Skeletal muscle cell (primary cell): ENCODE data around the gene SCN2A.
A peak's percentile ranks its signal among the peaks of the same experiment; 100 is the strongest.
"Not testable (repeated sequence)": the region's sequence is repeated elsewhere in the genome, so short reads cannot be mapped to it uniquely, and the experiment has no call there.

ENCODE experiments used
- DNase-seq: peaks from one replicate; pipeline ENCODE4 v3.0.0-alpha.2; 2010; ENCODE audit warnings: low read depth
- H3K4me3 ChIP-seq: 2 replicates; pipeline ENCODE4 v1.5.1; 2011; ENCODE audit warnings: low read depth, mild to moderate bottlenecking, control low read depth, low read length, moderate library complexity

The SCN2A gene

DNA sequence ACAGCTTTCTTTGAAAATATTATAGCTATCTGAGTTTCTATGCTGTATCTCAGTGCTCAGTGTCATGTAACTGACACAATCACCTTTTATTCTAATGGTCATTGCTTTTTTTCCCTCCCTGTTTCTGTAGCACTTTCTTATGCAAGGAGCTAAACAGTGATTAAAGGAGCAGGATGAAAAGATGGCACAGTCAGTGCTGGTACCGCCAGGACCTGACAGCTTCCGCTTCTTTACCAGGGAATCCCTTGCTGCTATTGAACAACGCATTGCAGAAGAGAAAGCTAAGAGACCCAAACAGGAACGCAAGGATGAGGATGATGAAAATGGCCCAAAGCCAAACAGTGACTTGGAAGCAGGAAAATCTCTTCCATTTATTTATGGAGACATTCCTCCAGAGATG lies 56.4 kb downstream of the SCN2A start:
- no peak overlapping the region for H3K4me3 ChIP-seq
- DNase-seq: no peak

GRCh38 chr2:165305391-165306096 lies 66.3 kb downstream of the SCN2A start:
- no peak overlapping the region for H3K4me3 ChIP-seq
- no peak for DNase-seq

- no peak overlapping the region for H3K4me3 ChIP-seq
- DNase-seq: no peak
These were observed 68.1 kb downstream of the SCN2A start for GRCh38 chr2:165307317-165307716.

GRCh38 chr2:165311949-165312348 lies 72.7 kb downstream of the SCN2A start:
- H3K4me3 ChIP-seq: no peak overlapping the region
- DNase-seq: no peak

DNA sequence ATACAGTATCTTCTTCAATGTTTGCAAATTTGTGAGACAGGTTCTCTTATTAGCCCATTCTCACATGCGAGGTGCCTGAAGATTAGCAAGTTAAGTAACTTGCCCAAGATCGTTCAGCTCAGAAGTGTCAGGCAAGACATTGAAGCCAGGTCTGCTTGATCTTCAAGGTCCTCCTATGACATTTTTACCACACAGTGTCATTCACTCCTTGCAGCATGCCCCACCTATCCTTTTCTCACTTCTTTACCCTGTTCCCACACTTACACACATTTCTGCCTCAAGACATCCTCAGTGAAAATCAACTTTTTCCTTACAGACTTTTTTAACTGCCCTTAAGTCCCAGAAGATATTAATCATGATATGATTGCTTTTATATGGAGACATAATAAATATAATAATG lies 73.8 kb downstream of the SCN2A start:
- no peak overlapping the region for H3K4me3 ChIP-seq
- DNase-seq: no peak

DNA sequence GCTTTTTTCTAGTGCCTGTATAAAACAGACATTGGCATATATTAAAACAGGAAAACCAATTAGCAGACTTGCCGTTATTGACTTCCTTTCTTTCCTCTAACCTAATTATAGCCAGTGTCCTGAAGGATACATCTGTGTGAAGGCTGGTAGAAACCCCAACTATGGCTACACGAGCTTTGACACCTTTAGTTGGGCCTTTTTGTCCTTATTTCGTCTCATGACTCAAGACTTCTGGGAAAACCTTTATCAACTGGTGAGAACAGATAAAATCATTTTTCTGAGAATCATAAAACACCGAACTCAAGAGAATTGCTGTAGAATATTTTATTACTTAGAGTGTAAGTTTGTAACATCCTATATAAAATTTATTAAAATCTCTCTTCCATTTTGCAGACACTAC lies 74.3 kb downstream of the SCN2A start:
- no peak for DNase-seq
- no peak overlapping the region for H3K4me3 ChIP-seq

DNA sequence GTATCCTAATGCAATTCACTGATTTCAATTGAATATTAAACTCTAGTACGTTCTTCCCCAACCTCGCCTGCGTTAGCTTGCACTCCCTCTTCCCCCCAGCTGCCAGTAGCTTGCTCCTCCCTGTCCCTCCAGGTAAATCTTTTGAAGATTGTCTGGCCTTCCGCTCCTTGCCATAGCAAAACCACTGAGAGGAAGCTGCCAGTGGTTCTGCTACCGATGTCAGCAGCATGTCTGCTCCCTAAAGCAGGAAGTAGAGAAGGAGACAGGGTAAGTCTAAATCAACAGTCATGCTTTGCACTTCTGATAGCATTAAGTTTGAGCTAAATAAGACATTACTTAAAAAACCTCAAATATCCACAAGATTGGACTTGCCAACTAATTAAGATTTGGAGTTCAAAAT lies 89.1 kb downstream of the SCN2A start:
- no peak overlapping the region for H3K4me3 ChIP-seq

DNA sequence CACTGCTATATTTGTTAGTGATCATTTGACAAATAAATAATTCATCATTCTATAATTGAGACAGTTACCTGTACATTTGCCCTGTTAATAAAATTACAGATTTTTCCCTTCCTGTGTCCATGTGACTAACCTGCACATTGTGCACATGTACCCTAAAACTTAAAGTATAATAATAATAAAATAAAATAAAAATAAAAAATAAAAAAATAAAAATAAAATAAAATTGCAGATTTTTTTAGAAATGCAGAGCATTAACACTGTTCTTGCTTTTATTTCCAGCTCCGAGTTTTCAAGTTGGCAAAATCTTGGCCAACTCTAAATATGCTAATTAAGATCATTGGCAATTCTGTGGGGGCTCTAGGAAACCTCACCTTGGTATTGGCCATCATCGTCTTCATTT lies 105.1 kb downstream of the SCN2A start:
- not testable (repeated sequence) for H3K4me3 ChIP-seq, DNase-seq

More for the DNA sequence above, 89.1 kb downstream of the SCN2A start:
- no peak for DNase-seq

DNA sequence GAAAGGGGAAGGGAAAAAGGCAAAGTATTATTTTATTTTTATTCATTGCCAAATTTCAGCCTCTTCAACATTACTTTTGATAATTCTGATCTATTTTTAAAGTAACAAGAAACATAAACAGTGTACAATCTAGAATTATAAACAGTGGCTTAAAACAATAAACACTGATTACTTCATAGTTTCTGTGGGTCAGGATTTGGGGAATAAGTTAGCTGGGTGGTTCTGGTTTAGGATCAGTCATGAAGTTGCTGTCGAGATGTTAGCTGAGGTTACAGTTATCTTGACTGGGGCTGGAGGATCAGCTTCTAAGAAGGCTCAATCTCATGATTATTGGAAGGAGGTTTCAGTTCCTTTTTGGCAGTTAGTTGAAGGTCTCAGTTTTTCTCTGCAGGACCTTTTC lies 109.2 kb downstream of the SCN2A start:
- no peak for DNase-seq
- H3K4me3 ChIP-seq: no peak overlapping the region

DNA sequence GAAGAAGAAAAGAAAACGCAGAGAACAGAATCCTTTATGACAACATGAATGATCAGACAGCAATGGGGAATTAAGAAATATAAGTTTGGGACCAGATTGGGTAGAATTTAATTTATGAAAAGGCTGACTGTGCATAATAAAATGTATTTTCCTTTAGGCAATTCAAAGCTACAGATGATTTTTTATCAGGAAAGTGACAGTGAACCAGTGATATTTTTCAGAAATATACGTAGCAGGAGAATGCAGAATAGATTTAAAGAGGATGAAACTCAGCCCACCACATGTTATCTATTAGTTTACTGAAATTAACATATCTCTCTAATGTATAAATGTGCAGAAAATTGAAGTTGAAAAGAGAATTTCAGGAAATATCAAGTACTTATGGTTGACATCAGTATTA lies 110.0 kb downstream of the SCN2A start:
- DNase-seq: no peak
- H3K4me3 ChIP-seq: no peak overlapping the region

GRCh38 chr2:165357758-165358157 lies 118.5 kb downstream of the SCN2A start:
- peak; percentile 63 for DNase-seq
- no peak overlapping the region for H3K4me3 ChIP-seq

- DNase-seq: no peak
- no peak overlapping the region for H3K4me3 ChIP-seq
These were observed 122.3 kb downstream of the SCN2A start for GRCh38 chr2:165361514-165361913.

- DNase-seq: no peak
- H3K4me3 ChIP-seq: no peak overlapping the region
These were observed 130.1 kb downstream of the SCN2A start for GRCh38 chr2:165369131-165369897.

- no peak overlapping the region for H3K4me3 ChIP-seq
- DNase-seq: no peak
These were observed 130.7 kb downstream of the SCN2A start for GRCh38 chr2:165369898-165370296.

GRCh38 chr2:165371356-165371755 lies 132.1 kb downstream of the SCN2A start:
- DNase-seq: no peak
- H3K4me3 ChIP-seq: no peak overlapping the region

DNA sequence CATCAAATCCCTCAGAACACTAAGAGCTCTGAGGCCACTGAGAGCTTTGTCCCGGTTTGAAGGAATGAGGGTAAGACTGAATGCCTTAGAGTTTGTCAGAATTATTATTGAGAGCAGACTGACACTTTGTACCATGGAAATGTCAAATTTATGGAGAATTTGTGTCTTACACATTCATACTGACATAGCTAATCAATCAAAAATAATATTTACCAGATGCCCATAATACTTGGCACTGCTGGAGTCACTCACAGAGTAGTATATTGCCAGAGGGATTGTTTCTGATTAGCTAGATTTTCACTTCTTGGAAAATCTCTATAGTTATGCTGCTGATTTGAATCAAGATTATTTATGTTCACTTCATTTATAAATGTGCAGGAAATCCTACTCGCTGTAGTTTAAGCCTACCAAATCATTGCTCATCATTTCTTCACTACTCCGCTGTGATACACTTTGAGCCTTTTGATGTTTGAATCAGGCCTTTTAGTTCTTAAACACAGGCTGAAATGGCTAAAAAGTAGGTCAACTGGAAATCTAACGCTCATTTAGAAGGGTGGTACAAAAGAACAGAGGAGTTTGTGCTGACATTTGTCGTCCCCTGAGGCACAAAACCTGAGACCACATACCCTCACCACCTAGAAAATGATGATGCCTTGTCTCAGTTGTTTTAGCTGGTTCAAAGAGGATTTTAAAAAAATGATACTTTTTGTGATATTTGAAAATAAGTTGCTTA lies 134.2 kb downstream of the SCN2A start:
- no peak overlapping the region for H3K4me3 ChIP-seq
- DNase-seq: no peak

- H3K4me3 ChIP-seq: no peak overlapping the region
- no peak for DNase-seq
These were observed 137.4 kb downstream of the SCN2A start for GRCh38 chr2:165376571-165376975.

- DNase-seq: no peak
- no peak overlapping the region for H3K4me3 ChIP-seq
These were observed 143.1 kb downstream of the SCN2A start for GRCh38 chr2:165382362-165382761.

DNA sequence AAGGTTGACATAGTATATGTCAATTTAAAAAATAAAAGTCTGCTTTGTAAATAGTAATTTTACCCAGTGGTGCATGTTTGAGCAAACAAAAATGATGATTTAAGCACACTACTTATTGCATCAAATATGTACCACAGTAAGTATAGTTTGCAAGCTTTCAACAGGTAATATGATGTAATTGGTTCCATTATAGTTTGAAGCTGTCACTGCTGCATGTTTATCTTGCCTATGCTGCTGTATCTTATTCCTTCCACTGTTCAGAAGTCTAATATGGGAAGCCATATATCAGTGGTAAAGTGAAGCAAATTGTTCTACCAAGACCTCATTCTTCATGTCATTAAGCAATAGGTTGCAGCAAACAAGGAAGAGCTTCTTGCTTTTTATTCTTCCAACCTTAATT lies 151.7 kb downstream of the SCN2A start:
- DNase-seq: no peak

GRCh38 chr2:165391791-165392190 lies 152.6 kb downstream of the SCN2A start:
- no peak for DNase-seq
- no peak overlapping the region for H3K4me3 ChIP-seq

More for the DNA sequence above, 151.7 kb downstream of the SCN2A start:
- H3K4me3 ChIP-seq: no peak overlapping the region
